H1 (cell line): Measurements from ENCODE around the gene CGB3. TPM values are rescaled to one million over a fixed set of nuclear protein-coding genes. Genes with fewer than 3 reads are reported as not detected.

ENCODE experiments used
- CTCF ChIA-PET: fragments of 300-600 bp; sonication (Branson Sonifier 250); formaldehyde crosslinking; loops from one replicate; lab custom pipeline; 2021; ENCODE audit not compliant: partially characterized antibody; lab: Charles Lee
- POLR2A ChIA-PET: fragments of 300-600 bp; sonication (Branson Sonifier 250); formaldehyde crosslinking; loops from one replicate; lab custom pipeline; 2021; ENCODE audit warnings: inconsistent platforms; ENCODE audit not compliant: partially characterized antibody; lab: Charles Lee
- DNase-seq, 2 experiments: peaks; one replicate each; pipeline versions ENCODE4 v3.0.0 to v3.0.0-alpha.2; 2010 to 2022; ENCODE audit warnings: low spot score in 2 of 2, low read depth in 1 of 2, mixed read lengths in 1 of 2
- FAIRE-seq: peaks from 2 replicates; lab custom pipeline; 2011; peaks lifted over from hg19 to GRCh38; lab: Jason Lieb, UNC
- H2AFZ ChIP-seq: 2 replicates; pipeline ENCODE4 v1.8.1; 2012; ENCODE audit warnings: low read length, inconsistent platforms
- H2AK5ac ChIP-seq: 2 replicates; pipeline ENCODE4 v1.6.1; 2013; ENCODE audit warnings: low read depth, low read length
- H2BK120ac ChIP-seq: replicated peaks from 2 replicates; pipeline ENCODE3; 2013; ENCODE audit warnings: low read depth, low read length, inconsistent platforms
- H2BK12ac ChIP-seq: 2 replicates; pipeline ENCODE4 v1.6.1; 2013; ENCODE audit warnings: low read depth, low read length
- H2BK15ac ChIP-seq: 2 replicates; pipeline ENCODE4 v1.6.1; 2013; ENCODE audit warnings: low read length
- H2BK20ac ChIP-seq: 2 replicates; pipeline ENCODE4 v1.6.1; 2013; ENCODE audit warnings: low read length
- H2BK5ac ChIP-seq: 2 replicates; pipeline ENCODE4 v1.6.1; 2013; ENCODE audit warnings: low read depth, low read length
- H3K14ac ChIP-seq: 2 replicates; pipeline ENCODE4 v1.6.1; 2013; ENCODE audit warnings: inconsistent platforms; ENCODE audit not compliant: insufficient read length
- H3K18ac ChIP-seq: 2 replicates; pipeline ENCODE4 v1.6.1; 2013; ENCODE audit warnings: low read length; ENCODE audit errors: extremely low read depth
- H3K23ac ChIP-seq: 2 replicates; pipeline ENCODE4 v1.6.1; 2013; ENCODE audit warnings: inconsistent platforms; ENCODE audit not compliant: insufficient read length
- H3K23me2 ChIP-seq: 2 replicates; pipeline ENCODE4 v1.6.1; 2013; ENCODE audit warnings: low read depth, low read length
- H3K27ac ChIP-seq: 2 replicates; pipeline ENCODE4 v1.6.1; 2011; ENCODE audit warnings: low read depth, low read length, inconsistent platforms
- H3K27me3 ChIP-seq, 4 experiments: replicated peaks in 1 of 4; 1 replicate in 1 of 4; 2 replicates in 3 of 4; pipeline versions ENCODE4 v1.6.1 to v1.8.1; 2011 to 2013; ENCODE audit warnings: low read length in 3 of 4, mild to moderate bottlenecking in 3 of 4, inconsistent platforms in 2 of 4, mixed read lengths in 2 of 4, moderate library complexity in 1 of 4; ENCODE audit not compliant: control insufficient read depth in 3 of 4, insufficient read depth in 3 of 4; ENCODE audit errors: extremely low read depth in 1 of 4
- H3K36me3 ChIP-seq, 4 experiments: 2 replicates each; pipeline versions ENCODE4 v1.6.1 to v1.8.1; 2011 to 2013; ENCODE audit warnings: mild to moderate bottlenecking in 4 of 4, low read length in 3 of 4, moderate library complexity in 2 of 4, control low read depth in 1 of 4, inconsistent platforms in 1 of 4; ENCODE audit not compliant: insufficient read depth in 4 of 4, control insufficient read depth in 2 of 4
- H3K4ac ChIP-seq: replicated peaks from 2 replicates; pipeline ENCODE3; 2013; ENCODE audit warnings: low read length, low read depth, mixed read lengths, inconsistent platforms; ENCODE audit not compliant: insufficient read length
- H3K4me1 ChIP-seq, 4 experiments: replicated peaks in 1 of 4; 1 replicate in 1 of 4; 2 replicates in 3 of 4; pipeline versions ENCODE4 v1.6.1 to v1.8.1; 2011 to 2013; ENCODE audit warnings: low read length in 3 of 4, inconsistent platforms in 2 of 4, mixed read lengths in 1 of 4; ENCODE audit not compliant: insufficient read depth in 4 of 4, control insufficient read depth in 3 of 4
- H3K4me2 ChIP-seq, 2 experiments: 2 replicates each; pipeline versions ENCODE4 v1.6.1 to v1.8.1; 2011 to 2013; ENCODE audit warnings: low read depth in 2 of 2, low read length in 2 of 2, control low read depth in 1 of 2, inconsistent platforms in 1 of 2, mild to moderate bottlenecking in 1 of 2; ENCODE audit not compliant: insufficient read depth in 1 of 2
- H3K4me3 ChIP-seq, 4 experiments: fragments of 200-600, 300-600 bp in 1 of 4; sonication (generic), shearing (Covaris generic), sonication (Bioruptor Twin) in 1 of 4; 2 replicates each; pipeline versions ENCODE4 v1.5.1 to v1.8.1; 2011 to 2016; ENCODE audit warnings: low read length in 4 of 4, low read depth in 3 of 4, control low read depth in 2 of 4, inconsistent platforms in 2 of 4, mild to moderate bottlenecking in 2 of 4, mixed read lengths in 1 of 4, moderate library complexity in 1 of 4; ENCODE audit not compliant: insufficient read depth in 2 of 4; ENCODE audit errors: extremely low read depth in 1 of 4
- H3K56ac ChIP-seq: replicated peaks from 2 replicates; pipeline ENCODE3; 2013; ENCODE audit warnings: low read depth, mild to moderate bottlenecking, mixed read lengths, low read length, inconsistent platforms; ENCODE audit not compliant: insufficient read length
- H3K79me1 ChIP-seq: 2 replicates; pipeline ENCODE4 v1.6.1; 2013; ENCODE audit warnings: low read depth, low read length, control low read depth
- H3K79me2 ChIP-seq, 2 experiments: 2 replicates each; pipeline versions ENCODE4 v1.6.1 to v1.8.1; 2012 to 2013; ENCODE audit warnings: low read length in 2 of 2, mild to moderate bottlenecking in 2 of 2, inconsistent platforms in 1 of 2; ENCODE audit not compliant: insufficient read depth in 2 of 2, control insufficient read depth in 1 of 2
- H3K9ac ChIP-seq, 4 experiments: replicated peaks in 1 of 4; 1 replicate in 1 of 4; 2 replicates in 3 of 4; pipeline versions ENCODE4 v1.6.1 to v1.8.1; 2011 to 2013; ENCODE audit warnings: low read depth in 3 of 4, low read length in 3 of 4, control low read depth in 2 of 4, mild to moderate bottlenecking in 2 of 4, moderate library complexity in 2 of 4, inconsistent platforms in 1 of 4; ENCODE audit errors: extremely low read depth in 1 of 4
- H3K9me3 ChIP-seq, 2 experiments: 2 replicates each; pipeline versions ENCODE4 v1.6.1 to v1.8.1; 2012 to 2013; ENCODE audit warnings: mild to moderate bottlenecking in 2 of 2, moderate library complexity in 2 of 2, control low read depth in 1 of 2, inconsistent platforms in 1 of 2, low read depth in 1 of 2, low read length in 1 of 2, mixed read lengths in 1 of 2; ENCODE audit not compliant: insufficient read depth in 2 of 2
- H4K20me1 ChIP-seq, 2 experiments: replicated peaks in 1 of 2; 2 replicates each; pipeline versions ENCODE3 to v1.8.1; 2011 to 2013; ENCODE audit warnings: inconsistent platforms in 2 of 2, low read length in 2 of 2, mild to moderate bottlenecking in 1 of 2; ENCODE audit not compliant: insufficient read depth in 2 of 2, control insufficient read depth in 1 of 2
- H4K5ac ChIP-seq: 2 replicates; pipeline ENCODE4 v1.6.1; 2013; ENCODE audit warnings: low read length, low read depth, mixed read lengths, inconsistent platforms; ENCODE audit not compliant: insufficient read length
- H4K8ac ChIP-seq: 2 replicates; pipeline ENCODE4 v1.8.0; 2013; ENCODE audit warnings: mild to moderate bottlenecking, moderate library complexity, low read length, inconsistent platforms; ENCODE audit not compliant: insufficient read depth; ENCODE audit errors: extremely low read depth
- H4K91ac ChIP-seq: replicated peaks from 2 replicates; pipeline ENCODE3; 2013; ENCODE audit warnings: low read length, mixed read lengths, inconsistent platforms; ENCODE audit not compliant: insufficient read length
- EZH2 ChIP-seq: fragments of 200-600 bp; sonication (generic); IDR thresholded peaks from 2 replicates; pipeline ENCODE4 v1.7.1; 2012; ENCODE audit warnings: low read depth, mild to moderate bottlenecking, moderate library complexity, low read length, inconsistent platforms; ENCODE audit not compliant: severe bottlenecking
- NANOG ChIP-seq: IDR thresholded peaks from 2 replicates; pipeline ENCODE4 v1.6.1; 2011; ENCODE audit warnings: low read length, low read depth, mild to moderate bottlenecking, inconsistent platforms; ENCODE audit not compliant: insufficient read depth, poor library complexity, severe bottlenecking
- NRF1 ChIP-seq: IDR thresholded peaks from 2 replicates; pipeline ENCODE4 v1.6.1; 2011; ENCODE audit warnings: mild to moderate bottlenecking, low read depth, low read length, improper control_type of control experiment
- RNF2 ChIP-seq: fragments of 200-900, 300-1000 bp; sonication (generic); IDR thresholded peaks from 2 replicates; pipeline ENCODE4 v1.7.1; 2016; ENCODE audit warnings: borderline replicate concordance, low read depth, mild to moderate bottlenecking, antibody characterized with exemption, low read length; ENCODE audit not compliant: poor library complexity, severe bottlenecking; ENCODE audit errors: missing control alignments
- WGBS, 2 experiments: shearing (Covaris generic) in 1 of 2; methylation state at CpG; one replicate each; pipeline versions ENCODE4 v1.1.6 to v1.1.7; 2013 to 2015; ENCODE audit warnings: low lambda C conversion rate in 2 of 2, mixed read lengths in 2 of 2, inconsistent platforms in 1 of 2, low coverage in 1 of 2, missing lambda C conversion rate in 1 of 2; ENCODE audit not compliant: insufficient replicate concordance in 2 of 2, insufficient coverage in 1 of 2, insufficient read length in 1 of 2; ENCODE audit errors: extremely low coverage in 1 of 2, missing lambda C conversion rate in 1 of 2; 5-methylcytosine and 5-hydroxymethylcytosine counted together
- polyA plus RNA-seq, 7 experiments: library from polyadenylated mRNA; depleted of rRNA in 3 of 7; stranded (reverse) in 5 of 7; unstranded in 2 of 7; fragments of >200 nt in 5 of 7; fragments of 200-250 nt in 2 of 7; gene quantifications; 1 replicate in 5 of 7; 2 replicates in 1 of 7; 4 replicates in 1 of 7; pipeline versions ENCODE4 v1.2.1 to v1.2.3, GENCODE V29; 2011 to 2013; ENCODE audit warnings: missing spikeins in 2 of 7, mixed read lengths in 2 of 7
- total RNA-seq: library from RNA; stranded (reverse); fragmentation: NEBNext Ultra II Directional; extraction: Animal tissue kit (Norgen Biotek cat#: 25700); gene quantifications from 2 replicates; pipeline ENCODE4 v1.2.1, GENCODE V29; 2021

Gene CGB3
- total and polyA plus RNA-seq, 2 of the 8 experiments (the other 6 are each of a cell fraction or from before 2014, with no cell fraction given): not detected

GRCh38 chr19:49014123-49014869 is 9.8 kb downstream of the CGB3 start:
- CTCF ChIA-PET: interaction anchor here (0.7 to 3.1 kb wide), 4 partner anchors 10 to 21 kb away, joined by 3 to 43 read pairs (median 4); partner anchors contain the start of genes CGB2, GYS1 and RUVBL2
- POLR2A ChIA-PET: interaction anchor here (0.6 to 1.3 kb wide), 5 partner anchors 9 to 55 kb away, joined by 3 to 4 read pairs (median 3); no protein-coding TSS in a partner anchor
- TF ChIP-seq NRF1 (no peak), RNF2 (no peak), NANOG (no peak), EZH2 (no peak)

More at GRCh38 chr19:49014123-49014869, 9.8 kb downstream of the CGB3 start:
- H2BK5ac ChIP-seq: no peak overlapping the region
- no peak overlapping the region for H2AFZ ChIP-seq
- no peak overlapping the region for H2BK12ac ChIP-seq
- no peak overlapping the region for H3K23ac ChIP-seq
- H4K8ac ChIP-seq: no peak overlapping the region
- H3K79me2 ChIP-seq: no peaks in the 10 kb centered on the region
- no peaks in the 10 kb centered on the region for H3K79me1 ChIP-seq
- H3K14ac ChIP-seq: no peak overlapping the region
- H4K91ac ChIP-seq: no peak overlapping the region
- H3K23me2 ChIP-seq: peaks cover 6% of the 10 kb centered on the region; the same call in 1 of the 2 replicates
- no peak overlapping the region for H2AK5ac ChIP-seq
- no peak overlapping the region for H3K9ac ChIP-seq
- no peak overlapping the region for H3K27ac ChIP-seq
- H4K5ac ChIP-seq: no peak overlapping the region
- no peak overlapping the region for H3K4ac ChIP-seq
- peaks cover 0 to 11% (median 3%) of the 10 kb centered on the region in 4 experiments; a peak in 4 of 7 replicates for H3K4me1 ChIP-seq
- no peak overlapping the region for H3K4me3 ChIP-seq
- H2BK20ac ChIP-seq: no peak overlapping the region
- FAIRE-seq (no peak), DNase-seq (no peak)
- no peak overlapping the region for H3K18ac ChIP-seq
- no peak overlapping the region for H2BK120ac ChIP-seq
- no peak overlapping the region for H2BK15ac ChIP-seq
- peaks cover 0 to 15% (median 9%) of the 10 kb centered on the region in 4 experiments; a peak in 5 of 7 replicates for H3K27me3 ChIP-seq
- H4K20me1 ChIP-seq: peaks cover 3 to 5% of the 10 kb centered on the region in 2 experiments
- WGBS, 2 experiments: 89% methylated on average over 32 of the region's 32 CpGs; no CpG with 5 or more reads in 1 of the 2 experiments
- no peaks in the 10 kb centered on the region for H3K9me3 ChIP-seq
- H3K56ac ChIP-seq: no peak overlapping the region
- no peak overlapping the region for H3K4me2 ChIP-seq
- peaks cover 10 to 31% (median 19%) of the 10 kb centered on the region in 4 experiments; a peak in 7 of 8 replicates for H3K36me3 ChIP-seq
